ELF-1 (cell line): ENCODE data around the gene CKAP4.

ENCODE experiments used
- DNase-seq: peaks from one replicate; pipeline ENCODE4 v3.0.0-alpha.2; 2016; ENCODE audit warnings: low read depth, low spot score

CKAP4 gene

DNA sequence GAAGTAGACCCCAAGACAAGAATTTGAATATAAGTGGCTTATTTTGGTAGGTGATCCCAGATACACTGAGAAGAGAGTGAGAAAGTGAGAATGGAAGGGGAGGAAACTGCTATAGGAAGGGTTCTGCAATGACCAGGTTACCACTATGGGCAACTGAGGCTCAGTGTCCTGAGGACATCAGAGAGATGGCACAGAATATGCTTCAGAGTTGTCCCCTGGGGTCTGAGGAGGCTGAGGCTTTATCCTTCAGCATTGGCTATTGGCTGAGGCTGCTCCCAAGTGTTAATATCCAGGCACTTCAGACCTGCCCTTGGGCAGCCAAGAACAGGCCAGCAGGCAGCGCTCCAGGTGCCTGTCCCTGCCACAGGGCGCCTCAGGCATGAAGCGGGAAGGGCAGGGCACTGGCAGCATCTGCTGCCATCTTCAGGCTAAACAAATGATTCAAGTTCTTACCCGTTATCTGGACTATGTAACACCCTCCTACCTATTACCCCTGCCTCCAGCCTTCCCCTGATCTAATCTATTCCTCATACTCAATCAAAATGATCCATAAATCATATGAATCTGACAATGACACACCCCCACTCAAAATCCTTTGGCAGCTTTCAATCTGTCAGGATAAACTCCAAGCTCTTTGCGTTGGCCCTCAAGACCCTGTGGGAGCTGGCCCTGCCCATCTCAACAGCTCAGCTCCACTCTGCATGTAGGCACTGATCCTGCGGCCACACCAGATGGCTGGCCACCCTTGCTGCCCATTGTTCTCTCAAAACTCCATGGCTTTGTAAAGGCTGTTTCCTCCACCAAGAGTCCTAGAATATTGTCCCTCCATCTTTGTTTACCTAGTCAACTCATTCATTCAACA, 42.4 kb downstream of the CKAP4 start:
- DNase-seq, result peak; percentile 36

DNA sequence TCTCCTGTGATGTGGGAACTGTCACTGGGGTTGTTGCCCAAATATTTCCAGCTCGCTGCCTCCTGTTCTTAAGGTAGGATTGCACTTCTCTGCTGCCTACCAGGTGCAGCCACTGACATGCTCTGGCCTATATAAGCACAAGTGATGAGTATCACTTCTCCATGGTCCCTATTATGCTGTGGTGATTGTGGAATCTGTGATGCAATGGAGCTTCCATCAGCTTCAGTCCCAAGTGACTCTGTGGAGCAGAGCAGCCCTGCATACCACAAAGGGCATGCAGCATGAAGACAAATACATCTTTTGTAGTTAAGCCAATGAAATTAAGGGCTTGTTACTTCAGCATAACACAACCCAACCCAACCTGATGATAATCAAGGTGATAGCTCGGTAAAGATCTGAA, 43.5 kb downstream of the CKAP4 start:
- DNase-seq, result no peak

- DNase-seq, result no peak
These were observed 49.8 kb downstream of the CKAP4 start for GRCh38 chr12:106197906-106198623.

GRCh38 chr12:106195621-106196027, 52.2 kb downstream of the CKAP4 start:
- DNase-seq, result no peak

- no peak for DNase-seq
These were observed 53.5 kb downstream of the CKAP4 start for GRCh38 chr12:106194351-106194750.

DNA sequence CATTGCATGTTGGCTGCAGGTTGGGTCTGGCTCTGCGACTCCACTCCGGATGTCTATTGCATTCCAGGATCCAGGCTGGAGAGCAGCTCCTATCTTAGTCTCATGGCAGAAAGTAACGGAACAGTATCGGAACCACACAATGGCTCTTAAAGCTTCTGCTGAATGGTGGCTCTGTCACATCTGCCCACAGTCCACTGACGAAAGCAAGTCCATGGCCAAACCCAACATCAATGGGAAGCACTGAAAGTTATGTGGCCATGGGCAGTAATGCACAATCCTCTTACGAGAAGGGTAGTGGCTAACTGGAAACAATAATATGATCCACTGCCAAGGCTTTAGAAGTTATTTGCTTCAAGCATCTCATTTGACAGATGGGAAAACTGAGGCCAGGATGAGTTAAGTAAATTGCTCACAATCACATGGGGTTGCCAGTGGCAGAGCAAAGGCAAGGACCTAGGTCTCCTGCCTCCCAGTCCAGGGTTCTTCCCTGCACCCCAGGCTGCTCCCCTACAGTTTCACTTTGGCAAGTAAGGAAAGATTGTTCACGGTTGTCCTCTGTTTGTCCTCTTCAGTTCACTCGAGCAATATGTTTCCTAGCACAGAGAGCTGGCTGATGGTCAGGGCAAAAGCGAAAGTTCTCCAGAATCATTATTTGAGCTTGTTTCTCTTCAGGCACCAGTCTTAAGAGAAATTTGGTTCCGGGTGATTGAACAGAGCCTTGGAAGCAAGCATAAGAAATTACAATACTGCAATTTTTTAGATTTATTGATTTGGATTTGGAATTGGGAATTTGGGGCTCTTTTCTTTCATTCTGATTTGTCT, 54.2 kb downstream of the CKAP4 start:
- DNase-seq, result no peak

DNA sequence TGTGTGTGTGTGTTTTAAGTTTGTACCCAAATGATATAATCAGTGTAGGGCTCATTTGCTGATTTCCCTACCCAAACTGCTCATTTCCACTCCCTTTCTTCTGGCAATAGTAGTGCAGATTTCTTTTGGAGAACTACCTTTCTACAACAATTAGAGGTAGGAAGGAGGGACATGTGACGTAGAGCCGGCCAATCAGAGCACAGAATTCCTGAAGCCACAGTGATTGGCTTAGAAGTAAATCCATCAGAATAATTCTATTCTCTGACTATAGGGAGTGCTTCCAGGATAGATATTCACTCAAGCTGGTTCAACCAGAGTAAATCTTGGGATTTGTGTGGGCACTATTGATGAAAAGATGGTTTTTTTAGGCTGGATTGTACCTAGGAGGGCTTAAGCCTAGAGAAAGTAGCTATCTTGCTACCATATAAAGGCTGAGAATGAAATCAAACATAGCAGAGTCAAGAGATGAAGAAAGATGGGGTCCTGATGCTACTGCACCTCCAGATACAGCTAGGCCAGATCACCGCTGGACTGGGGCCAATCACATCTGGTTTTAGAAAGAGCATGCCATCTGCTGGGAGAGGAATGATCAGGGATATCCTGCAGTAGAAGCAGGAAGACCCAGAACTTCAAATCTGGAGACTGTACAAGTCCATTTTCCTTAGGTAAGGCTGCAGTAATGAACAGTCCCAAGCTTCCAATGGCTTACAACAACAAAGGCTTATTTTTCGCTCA, 55.0 kb downstream of the CKAP4 start:
- DNase-seq, result no peak

- DNase-seq, result no peak
These were observed 57.2 kb downstream of the CKAP4 start for GRCh38 chr12:106190581-106190980.

DNA sequence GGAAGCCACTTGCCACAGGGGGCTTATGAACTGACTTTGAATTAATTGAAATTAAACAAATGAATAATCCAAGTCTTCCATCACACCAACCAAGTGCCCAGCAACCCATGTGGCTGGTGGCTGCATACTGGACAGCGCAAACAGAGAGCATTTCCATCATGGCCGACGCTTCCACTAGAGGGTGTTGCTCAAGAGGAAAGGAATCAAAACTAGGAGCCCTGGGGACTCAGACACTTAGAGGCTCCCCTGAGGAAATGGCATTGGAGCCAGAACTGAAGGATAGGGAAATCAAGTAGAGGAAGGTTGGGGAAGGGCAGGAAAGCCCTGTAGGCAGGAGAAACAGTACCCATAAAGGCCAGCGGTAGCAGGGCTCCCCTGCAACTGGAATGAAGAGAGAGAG, 58.5 kb downstream of the CKAP4 start:
- peak; percentile 41 for DNase-seq

DNA sequence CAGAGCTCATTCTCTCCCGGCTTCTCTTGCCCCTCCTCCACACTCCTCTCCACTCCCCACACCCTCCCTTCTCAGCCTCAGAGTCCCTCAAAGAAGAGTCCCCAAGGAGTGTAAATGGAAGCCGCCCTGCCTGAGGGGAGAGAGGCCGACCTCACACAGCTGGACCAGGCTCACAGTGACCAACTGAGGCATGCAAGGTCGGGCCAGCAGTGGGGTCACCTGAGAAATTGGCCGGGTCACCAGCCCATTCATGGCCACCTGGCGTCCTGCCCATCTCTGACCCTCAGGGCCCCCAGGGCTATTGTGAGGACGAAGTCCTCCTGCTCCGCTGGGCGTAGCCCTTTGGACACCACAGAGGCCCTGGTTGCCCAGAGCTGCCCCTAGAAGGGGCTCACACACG, 59.6 kb downstream of the CKAP4 start:
- DNase-seq, result peak; percentile 76
